HL-60 (cell line): ENCODE measurements around the gene LAMA2.

Experiments used
- SPI1 ChIP-seq: IDR thresholded peaks from 2 replicates; pipeline ENCODE4 v1.6.1; 2012; ENCODE audit warnings: low read depth, mild to moderate bottlenecking, borderline replicate concordance
- TF ChIP-seq, protein P1 (sequence below): IDR thresholded peaks from one replicate; pipeline ENCODE4 v1.5.1; 2011; ENCODE audit warnings: low read length, control low read depth, inconsistent platforms; ENCODE audit not compliant: insufficient read depth

DNA sequence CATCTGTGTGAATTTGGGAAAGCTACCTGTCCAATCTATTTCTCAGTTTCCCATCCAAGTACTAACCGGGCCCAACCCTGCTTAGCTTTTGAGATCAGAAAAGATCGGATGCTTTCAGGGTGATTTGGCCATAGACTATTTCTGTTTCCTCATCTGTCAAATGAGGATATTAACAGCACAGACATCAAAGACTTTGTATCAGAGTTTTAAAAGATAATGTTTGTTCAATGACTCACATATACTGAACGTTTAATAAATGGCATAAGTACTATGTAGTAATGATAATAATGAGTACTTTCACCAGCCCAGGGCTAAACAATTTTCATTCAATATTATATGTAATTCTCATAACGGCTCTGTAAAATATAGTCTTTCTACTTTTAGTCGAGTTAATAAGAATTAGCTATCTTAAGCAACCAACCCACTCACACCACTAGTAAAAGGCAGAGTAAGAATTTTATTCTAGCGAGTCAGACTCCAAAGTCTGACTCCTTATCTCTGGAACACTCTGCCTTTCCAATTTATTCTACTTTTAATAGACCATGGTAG, 610.5 kb downstream of the LAMA2 start:
- TF ChIP-seq, protein P1, sequence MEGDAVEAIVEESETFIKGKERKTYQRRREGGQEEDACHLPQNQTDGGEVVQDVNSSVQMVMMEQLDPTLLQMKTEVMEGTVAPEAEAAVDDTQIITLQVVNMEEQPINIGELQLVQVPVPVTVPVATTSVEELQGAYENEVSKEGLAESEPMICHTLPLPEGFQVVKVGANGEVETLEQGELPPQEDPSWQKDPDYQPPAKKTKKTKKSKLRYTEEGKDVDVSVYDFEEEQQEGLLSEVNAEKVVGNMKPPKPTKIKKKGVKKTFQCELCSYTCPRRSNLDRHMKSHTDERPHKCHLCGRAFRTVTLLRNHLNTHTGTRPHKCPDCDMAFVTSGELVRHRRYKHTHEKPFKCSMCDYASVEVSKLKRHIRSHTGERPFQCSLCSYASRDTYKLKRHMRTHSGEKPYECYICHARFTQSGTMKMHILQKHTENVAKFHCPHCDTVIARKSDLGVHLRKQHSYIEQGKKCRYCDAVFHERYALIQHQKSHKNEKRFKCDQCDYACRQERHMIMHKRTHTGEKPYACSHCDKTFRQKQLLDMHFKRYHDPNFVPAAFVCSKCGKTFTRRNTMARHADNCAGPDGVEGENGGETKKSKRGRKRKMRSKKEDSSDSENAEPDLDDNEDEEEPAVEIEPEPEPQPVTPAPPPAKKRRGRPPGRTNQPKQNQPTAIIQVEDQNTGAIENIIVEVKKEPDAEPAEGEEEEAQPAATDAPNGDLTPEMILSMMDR, result no peak
- TF ChIP-seq SPI1, result no peak
